Neural progenitor cell (in vitro differentiated cells): Measurements from ENCODE around the gene ITLN1. TPM values are rescaled to one million over a fixed set of nuclear protein-coding genes. Genes with fewer than 3 reads are reported as not detected.
"Not testable (repeated sequence)": the region's sequence is repeated elsewhere in the genome, so short reads cannot be mapped to it uniquely, and the experiment has no call there.

Source experiments
- DNase-seq: peaks from one replicate; pipeline ENCODE4 v3.0.0-alpha.2; 2016; ENCODE audit warnings: low spot score
- H2AFZ ChIP-seq: fragments of 200-600 bp; sonication (generic); replicated peaks from 2 replicates; pipeline ENCODE4 v1.6.1; 2016; ENCODE audit warnings: antibody characterized with exemption
- H3F3A ChIP-seq: fragments of 200-600 bp; sonication (generic); 2 replicates; pipeline ENCODE4 v1.6.1; 2016; ENCODE audit warnings: antibody characterized with exemption, low read depth
- H3K27ac ChIP-seq: fragments of 200-600 bp; sonication (generic); 2 replicates; pipeline ENCODE4 v1.5.1; 2016; ENCODE audit warnings: mild to moderate bottlenecking
- H3K27me3 ChIP-seq: fragments of 200-600 bp; sonication (generic); 2 replicates; pipeline ENCODE4 v1.6.1; 2016; ENCODE audit warnings: mild to moderate bottlenecking, moderate library complexity
- H3K36me3 ChIP-seq: fragments of 200-600 bp; sonication (generic); 2 replicates; pipeline ENCODE4 v1.5.1; 2016
- H3K4me1 ChIP-seq: fragments of 200-600 bp; sonication (generic); 2 replicates; pipeline ENCODE4 v1.6.1; 2016; ENCODE audit warnings: mixed run types
- H3K4me2 ChIP-seq: fragments of 200-600 bp; sonication (generic); 2 replicates; pipeline ENCODE4 v1.6.1; 2016
- H3K4me3 ChIP-seq: fragments of 200-600 bp; sonication (generic); 2 replicates; pipeline ENCODE4 v1.5.1; 2016
- H3K79me2 ChIP-seq: fragments of 200-600 bp; sonication (generic); 2 replicates; pipeline ENCODE4 v1.6.1; 2016; ENCODE audit warnings: low read depth
- H3K9ac ChIP-seq: fragments of 200-600 bp; sonication (generic); 2 replicates; pipeline ENCODE4 v1.6.1; 2016
- H3K9me3 ChIP-seq: fragments of 200-600 bp; sonication (generic); 2 replicates; pipeline ENCODE4 v1.5.1; 2016; ENCODE audit warnings: low read depth
- H4K20me1 ChIP-seq: fragments of 200-600 bp; sonication (generic); 2 replicates; pipeline ENCODE4 v1.6.1; 2016; ENCODE audit warnings: low read depth
- H3K27ac Mint-ChIP-seq: 3 replicates; pipeline ENCODE4 v1.8.0; 2021; ENCODE audit warnings: mixed read lengths
- H3K27me3 Mint-ChIP-seq: 2 replicates; pipeline ENCODE4 v1.8.0; 2022; ENCODE audit warnings: low read depth, mild to moderate bottlenecking, inconsistent platforms, moderate library complexity, mixed read lengths; ENCODE audit not compliant: insufficient read depth
- H3K36me3 Mint-ChIP-seq: 3 replicates; pipeline ENCODE4 v1.8.0; 2021; ENCODE audit warnings: mixed read lengths
- H3K4me1 Mint-ChIP-seq: 3 replicates; pipeline ENCODE4 v1.8.0; 2021; ENCODE audit warnings: mixed read lengths
- H3K4me3 Mint-ChIP-seq: 3 replicates; pipeline ENCODE4 v1.8.0; 2021; ENCODE audit warnings: mild to moderate bottlenecking, moderate library complexity, mixed read lengths
- H3K9me3 Mint-ChIP-seq: 3 replicates; pipeline ENCODE4 v1.8.0; 2020; ENCODE audit warnings: mixed read lengths
- CTCF ChIP-seq: fragments of 200-600 bp; sonication (generic); IDR thresholded peaks from 2 replicates; pipeline ENCODE4 v1.5.1; 2017; ENCODE audit warnings: antibody characterized with exemption, mild to moderate bottlenecking
- EZH2 ChIP-seq: fragments of 200-600 bp; sonication (generic); IDR thresholded peaks from 2 replicates; pipeline ENCODE4 v1.6.1; 2017; ENCODE audit warnings: antibody characterized with exemption, mild to moderate bottlenecking, moderate library complexity
- EZH2phosphoT487 ChIP-seq: fragments of 200-600 bp; sonication (generic); IDR thresholded peaks from 2 replicates; pipeline ENCODE4 v1.6.1; 2017; ENCODE audit warnings: antibody characterized with exemption
- total RNA-seq: library from RNA; depleted of rRNA; stranded (reverse); fragments of >200 nt; gene quantifications from 2 replicates; pipeline ENCODE4 v1.2.3, GENCODE V29; 2015; ENCODE audit warnings: low replicate concordance

The ITLN1 gene
- not detected in 2 replicates for total RNA-seq

GRCh38 chr1:160885042-160885441 lies at the start of gene ITLN1:
TSS of gene ITLN1 (minus strand) at chr1:160885180. CDS start at chr1:160884877, 303 bp downstream.
- Histone ChIP-seq H4K20me1 (no peaks in the 10 kb centered on the region), H3K4me1 (no peaks in the 10 kb centered on the region), H3F3A (no peaks in the 10 kb centered on the region), H3K9ac (no peak within 1 kb of the TSS), H3K27ac (no peak within 1 kb of the TSS), H3K4me3 (no peak within 1 kb of the TSS), H3K36me3 (no peaks in the 10 kb centered on the region), H3K27me3 (no peaks in the 10 kb centered on the region), H3K4me2 (no peak within 1 kb of the TSS), H3K79me2 (no peaks in the 10 kb centered on the region), H3K9me3 (no peaks in the 10 kb centered on the region), H2AFZ (no peak within 1 kb of the TSS)
- no peak for DNase-seq
- H3K9me3 Mint-ChIP-seq, result no peaks in the 10 kb centered on the region
- H3K36me3 Mint-ChIP-seq, result no peaks in the 10 kb centered on the region
- H3K4me1 Mint-ChIP-seq, result no peaks in the 10 kb centered on the region
- H3K4me3 Mint-ChIP-seq, result no peak within 1 kb of the TSS
- TF ChIP-seq EZH2phosphoT487 (no peak), CTCF (no peak), EZH2 (no peak)
- no peak within 1 kb of the TSS for H3K27ac Mint-ChIP-seq
- H3K27me3 Mint-ChIP-seq, result peaks cover 3% of the 10 kb centered on the region

GRCh38 chr1:160933305-160933704 lies 48.3 kb upstream of the ITLN1 start:
- not testable (repeated sequence) for H3K4me2 ChIP-seq, H2AFZ ChIP-seq, H3K4me1 Mint-ChIP-seq, H3K9ac ChIP-seq, H4K20me1 ChIP-seq, H3K79me2 ChIP-seq, H3K4me1 ChIP-seq, H3K27ac Mint-ChIP-seq, H3K4me3 Mint-ChIP-seq, H3K36me3 Mint-ChIP-seq, H3K9me3 ChIP-seq, H3K27me3 Mint-ChIP-seq, H3K9me3 Mint-ChIP-seq, H3K27me3 ChIP-seq, H3F3A ChIP-seq, H3K27ac ChIP-seq, DNase-seq, H3K36me3 ChIP-seq, H3K4me3 ChIP-seq

GRCh38 chr1:160925652-160926244 lies 40.8 kb upstream of the ITLN1 start:
- Histone ChIP-seq H3F3A (no peaks in the 10 kb centered on the region), H3K36me3 (no peaks in the 10 kb centered on the region), H3K9ac (no peak overlapping the region), H3K4me2 (no peak overlapping the region), H4K20me1 (no peaks in the 10 kb centered on the region), H3K4me3 (no peak overlapping the region), H3K27ac (no peak overlapping the region), H3K4me1 (no peaks in the 10 kb centered on the region), H3K9me3 (no peaks in the 10 kb centered on the region), H2AFZ (no peak overlapping the region), H3K79me2 (no peaks in the 10 kb centered on the region), H3K27me3 (no peaks in the 10 kb centered on the region)
- no peak for DNase-seq
- TF ChIP-seq EZH2 (no peak), CTCF (no peak), EZH2phosphoT487 (no peak)
- Mint-ChIP-seq H3K27ac (no peak overlapping the region), H3K4me3 (no peak overlapping the region), H3K4me1 (no peaks in the 10 kb centered on the region), H3K9me3 (peaks cover 36% of the 10 kb centered on the region), H3K36me3 (no peaks in the 10 kb centered on the region), H3K27me3 (peaks cover 2% of the 10 kb centered on the region)

GRCh38 chr1:160924791-160925651 lies 40.0 kb upstream of the ITLN1 start:
- Histone ChIP-seq H3F3A (no peaks in the 10 kb centered on the region), H3K4me2 (no peak overlapping the region), H3K36me3 (no peaks in the 10 kb centered on the region), H3K4me3 (no peak overlapping the region), H4K20me1 (no peaks in the 10 kb centered on the region), H3K9ac (no peak overlapping the region), H3K9me3 (no peaks in the 10 kb centered on the region), H3K27me3 (no peaks in the 10 kb centered on the region), H3K27ac (no peak overlapping the region), H3K4me1 (no peaks in the 10 kb centered on the region), H2AFZ (no peak overlapping the region), H3K79me2 (no peaks in the 10 kb centered on the region)
- peaks cover 2% of the 10 kb centered on the region for H3K27me3 Mint-ChIP-seq
- H3K9me3 Mint-ChIP-seq, result peaks cover 38% of the 10 kb centered on the region
- H3K4me1 Mint-ChIP-seq, result no peaks in the 10 kb centered on the region
- H3K4me3 Mint-ChIP-seq, result no peak overlapping the region
- TF ChIP-seq EZH2, result no peak
- no peak for TF ChIP-seq EZH2phosphoT487
- no peak for TF ChIP-seq CTCF
- no peak for DNase-seq
- no peak overlapping the region for H3K27ac Mint-ChIP-seq
- H3K36me3 Mint-ChIP-seq, result no peaks in the 10 kb centered on the region
